22Rv1 (cell line): Measurements from ENCODE around the gene CFAP52.

Source experiments
- ZFX ChIP-seq: fragments of 450-650 bp; IDR thresholded peaks from 2 replicates; pipeline ENCODE4 v1.6.1; 2017; ENCODE audit warnings: antibody characterized with exemption, borderline replicate concordance
- TF ChIP-seq, protein P1 (sequence below): fragments of 450-650 bp; IDR thresholded peaks from 2 replicates; pipeline ENCODE4 v1.5.1; 2017; ENCODE audit warnings: mild to moderate bottlenecking

DNA sequence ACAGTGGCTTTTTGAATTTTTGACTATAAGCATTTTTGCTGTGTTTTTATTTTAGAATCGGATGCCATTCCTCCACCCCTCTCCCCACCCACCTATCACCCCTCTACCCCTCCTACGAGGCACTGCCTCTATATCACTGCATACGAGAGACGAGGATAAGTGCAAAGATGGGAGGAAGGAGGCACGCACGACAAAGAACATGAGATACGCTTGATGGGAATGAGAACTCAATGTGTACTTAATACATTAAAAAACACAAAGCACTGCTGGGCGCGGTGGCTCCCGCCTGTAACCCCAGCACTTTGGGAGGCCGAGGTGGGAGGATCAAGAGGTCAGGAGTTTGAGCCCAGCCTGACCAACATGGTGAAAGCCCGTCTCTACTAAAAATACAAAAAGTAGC lies 60.1 kb downstream of the CFAP52 start:
- TF ChIP-seq, protein P1, sequence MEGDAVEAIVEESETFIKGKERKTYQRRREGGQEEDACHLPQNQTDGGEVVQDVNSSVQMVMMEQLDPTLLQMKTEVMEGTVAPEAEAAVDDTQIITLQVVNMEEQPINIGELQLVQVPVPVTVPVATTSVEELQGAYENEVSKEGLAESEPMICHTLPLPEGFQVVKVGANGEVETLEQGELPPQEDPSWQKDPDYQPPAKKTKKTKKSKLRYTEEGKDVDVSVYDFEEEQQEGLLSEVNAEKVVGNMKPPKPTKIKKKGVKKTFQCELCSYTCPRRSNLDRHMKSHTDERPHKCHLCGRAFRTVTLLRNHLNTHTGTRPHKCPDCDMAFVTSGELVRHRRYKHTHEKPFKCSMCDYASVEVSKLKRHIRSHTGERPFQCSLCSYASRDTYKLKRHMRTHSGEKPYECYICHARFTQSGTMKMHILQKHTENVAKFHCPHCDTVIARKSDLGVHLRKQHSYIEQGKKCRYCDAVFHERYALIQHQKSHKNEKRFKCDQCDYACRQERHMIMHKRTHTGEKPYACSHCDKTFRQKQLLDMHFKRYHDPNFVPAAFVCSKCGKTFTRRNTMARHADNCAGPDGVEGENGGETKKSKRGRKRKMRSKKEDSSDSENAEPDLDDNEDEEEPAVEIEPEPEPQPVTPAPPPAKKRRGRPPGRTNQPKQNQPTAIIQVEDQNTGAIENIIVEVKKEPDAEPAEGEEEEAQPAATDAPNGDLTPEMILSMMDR = no peak
- no peak for TF ChIP-seq ZFX
